Measurements from ENCODE around the gene VAV2.
A peak's percentile ranks its signal among the peaks of the same experiment; 100 is the strongest.
"Not testable (repeated sequence)": the region's sequence is repeated elsewhere in the genome, so short reads cannot be mapped to it uniquely, and the experiment has no call there.

Gene VAV2

GRCh38 chr9:133961226-133962165 lies 30.6 kb downstream of the VAV2 start:
- in situ Hi-C loops (cut with MboI; ENCODE audit: low pct_unique_long_range_greater_than_20kb, low sequenced_read_pairs, unreplicated experiment): no loop called here
- no peak for TF ChIP-seq CTCF (IDR thresholded peaks at IDR 0.05; ENCODE audit: extremely low read depth, insufficient read depth, missing control alignments)
- no peak for DNase-seq (ENCODE audit: low spot score)

- no peak for TF ChIP-seq CTCF (IDR thresholded peaks at IDR 0.05; ENCODE audit: extremely low read depth, insufficient read depth, missing control alignments)
These were observed 31.5 kb downstream of the VAV2 start for GRCh38 chr9:133960568-133961129.

GRCh38 chr9:133959966-133960567 lies 32.1 kb downstream of the VAV2 start:
- in situ Hi-C loops (cut with MboI; ENCODE audit: low pct_unique_long_range_greater_than_20kb, low sequenced_read_pairs, unreplicated experiment): no loop called here
- TF ChIP-seq CTCF (IDR thresholded peaks at IDR 0.05; ENCODE audit: extremely low read depth, insufficient read depth, missing control alignments): no peak
- no peak for DNase-seq (ENCODE audit: low spot score)

More at GRCh38 chr9:133960568-133961129, 31.5 kb downstream of the VAV2 start:
- in situ Hi-C loops (cut with MboI; ENCODE audit: low pct_unique_long_range_greater_than_20kb, low sequenced_read_pairs, unreplicated experiment): no loop called here
- DNase-seq (ENCODE audit: low spot score): no peak

- in situ Hi-C loops (cut with MboI; ENCODE audit: low pct_unique_long_range_greater_than_20kb, low sequenced_read_pairs, unreplicated experiment): no loop called here
- DNase-seq (ENCODE audit: low spot score): no peak
These were observed 33.0 kb downstream of the VAV2 start for GRCh38 chr9:133959171-133959570.

GRCh38 chr9:133958756-133959155 lies 33.4 kb downstream of the VAV2 start:
- peak; percentile 77 for DNase-seq (ENCODE audit: low spot score)
- no peak for TF ChIP-seq CTCF (IDR thresholded peaks at IDR 0.05; ENCODE audit: extremely low read depth, insufficient read depth, missing control alignments)
- in situ Hi-C loops (cut with MboI; ENCODE audit: low pct_unique_long_range_greater_than_20kb, low sequenced_read_pairs, unreplicated experiment): no loop called here

More at GRCh38 chr9:133959171-133959570, 33.0 kb downstream of the VAV2 start:
- no peak for TF ChIP-seq CTCF (IDR thresholded peaks at IDR 0.05; ENCODE audit: extremely low read depth, insufficient read depth, missing control alignments)

- DNase-seq (ENCODE audit: low spot score); in situ Hi-C loops (cut with MboI; ENCODE audit: low pct_unique_long_range_greater_than_20kb, low sequenced_read_pairs, unreplicated experiment): not testable (repeated sequence)
These were observed 34.4 kb downstream of the VAV2 start for GRCh38 chr9:133957772-133958171.

GRCh38 chr9:133957328-133957727 lies 34.8 kb downstream of the VAV2 start:
- in situ Hi-C loops (cut with MboI; ENCODE audit: low pct_unique_long_range_greater_than_20kb, low sequenced_read_pairs, unreplicated experiment): no loop called here
- no peak for DNase-seq (ENCODE audit: low spot score)
- no peak for TF ChIP-seq CTCF (IDR thresholded peaks at IDR 0.05; ENCODE audit: extremely low read depth, insufficient read depth, missing control alignments)

Data from GM13977 (cell line).